Upper lobe of left lung (tissue), 6 donors: ENCODE measurements around the gene CDC42BPG. TPM values are rescaled to one million over a fixed set of nuclear protein-coding genes. Genes with fewer than 3 reads are reported as not detected.
A peak's percentile ranks its signal among the peaks of the same experiment; 100 is the strongest.

Experiments used
- ATAC-seq, 2 donors: fragments of 200-7000 bp; cut with Tn5 transposase; one replicate each; pipeline ENCODE4 v1.9.1; 2022; ENCODE audit warnings: mild to moderate bottlenecking in 2 of 2, moderate library complexity in 2 of 2; ENCODE audit not compliant: low FRiP score in 2 of 2
- DNase-seq, 2 donors: peaks; one replicate each; pipeline ENCODE4 v3.0.0-alpha.2; 2019 to 2020
- H3K27ac ChIP-seq, 4 donors: fragments of 200-600 bp; sonication (generic); one replicate each; pipeline ENCODE4 v1.5.1; 2016 to 2019
- H3K27me3 ChIP-seq, 4 donors: fragments of 200-600 bp; sonication (generic); one replicate each; pipeline ENCODE4 v1.5.1; 2017 to 2019
- H3K36me3 ChIP-seq, 4 donors: fragments of 200-600 bp; sonication (generic); one replicate each; pipeline ENCODE4 v1.5.1; 2016 to 2019
- H3K4me1 ChIP-seq, 4 donors: fragments of 200-600 bp; sonication (generic); one replicate each; pipeline ENCODE4 v1.5.1; 2018 to 2019
- H3K4me3 ChIP-seq, 4 donors: fragments of 200-600 bp; sonication (generic); one replicate each; pipeline ENCODE4 v1.5.1; 2017 to 2019; ENCODE audit warnings: mild to moderate bottlenecking in 2 of 4, moderate library complexity in 1 of 4
- H3K9me3 ChIP-seq, 4 donors: fragments of 200-600 bp; sonication (generic); one replicate each; pipeline ENCODE4 v1.5.1; 2018 to 2019
- CTCF ChIP-seq, 6 experiments: fragments of 450-650 bp in 4 of 6; fragments of 200-600 bp in 2 of 6; sonication (generic) in 2 of 6; IDR thresholded peaks; one replicate each; pipeline ENCODE4 v1.5.1; 2016 to 2019; ENCODE audit warnings: antibody characterized with exemption in 6 of 6
- EP300 ChIP-seq, 4 donors: sonication (generic); formaldehyde crosslinking; IDR thresholded peaks; one replicate each; pipeline ENCODE4 v1.5.1; 2017; ENCODE audit warnings: antibody characterized with exemption in 4 of 4, control low read depth in 2 of 4
- POLR2A ChIP-seq, 4 donors: fragments of 450-650 bp; IDR thresholded peaks; one replicate each; pipeline ENCODE4 v1.5.1; 2016 to 2017; ENCODE audit warnings: antibody characterized with exemption in 4 of 4, mild to moderate bottlenecking in 2 of 4
- POLR2AphosphoS5 ChIP-seq, 2 donors: sonication (generic); formaldehyde crosslinking; IDR thresholded peaks; one replicate each; pipeline ENCODE4 v1.5.1; 2017; ENCODE audit warnings: antibody characterized with exemption in 2 of 2
- WGBS, 2 donors: methylation state at CpG; one replicate each; pipeline ENCODE4 v1.1.5; 2017 to 2018; 5-methylcytosine and 5-hydroxymethylcytosine counted together
- total RNA-seq, 6 donors: library from RNA; depleted of rRNA in 4 of 6; stranded (reverse); fragments of >200 nt in 4 of 6; gene quantifications; one replicate each; pipeline versions ENCODE4 v1.1.0 to v1.2.1, GENCODE V29; 2016 to 2021
- donor health status: DM: no; HTN: no; CAD: no; lungs with moderate emphysema.
- donor health status: DM: no; HTN: yes; CAD: no; lungs with severe emphysema.

The CDC42BPG gene
- total RNA-seq, 6 donors from 2014 or later, result 21.6 to 62.4 (median 26.0) TPM

DNA sequence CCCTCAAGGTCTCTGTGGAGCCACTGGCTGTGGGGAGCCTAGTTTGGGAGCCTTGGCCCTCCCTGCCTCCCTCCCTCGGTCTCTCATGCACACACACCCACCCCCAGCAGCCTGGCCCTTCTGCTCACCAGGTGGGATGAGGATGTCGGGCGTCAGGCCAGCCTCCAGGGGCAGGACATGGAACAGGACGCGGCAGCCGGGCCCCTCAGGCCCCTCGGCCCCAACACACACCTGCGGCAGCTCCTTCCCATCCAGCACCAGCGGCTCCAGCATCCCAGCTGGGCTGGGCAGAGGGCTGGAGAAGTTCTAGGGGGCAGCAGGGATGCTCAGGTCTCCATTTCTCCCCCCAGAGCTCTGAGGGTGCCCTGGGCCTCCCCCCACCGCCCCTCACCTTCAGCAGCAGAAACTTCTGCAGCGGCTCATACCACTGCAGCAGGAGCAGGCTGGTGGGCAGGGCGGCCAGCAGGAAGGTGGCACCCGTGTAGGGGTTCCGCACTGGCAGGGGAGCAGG lies 52.6 kb downstream of the CDC42BPG start:
- no peak overlapping the region for H3K4me3 ChIP-seq
- H3K27me3 ChIP-seq, result no peaks in the 10 kb centered on the region
- 94 to 97% methylated on average over 8 to 9 of the region's 14 CpGs for WGBS, 2 donors
- peaks cover 0 to 23% (median 7%) of the 10 kb centered on the region in 4 donors for H3K4me1 ChIP-seq
- peak overlapping the region in 1 of 4 donors; percentile 65 for H3K27ac ChIP-seq
- no peaks in the 10 kb centered on the region for H3K9me3 ChIP-seq
- ATAC-seq, result no peak
- TF ChIP-seq CTCF (IDR thresholded peaks at IDR 0.05) (no peak), POLR2A (IDR thresholded peaks at IDR 0.05) (no peak), EP300 (IDR thresholded peaks at IDR 0.05) (no peak), POLR2AphosphoS5 (IDR thresholded peaks at IDR 0.05) (no peak)
- DNase-seq, result peak in 1 of 2 donors; percentile 64
- H3K36me3 ChIP-seq, result peaks cover 0 to 64% (median 39%) of the 10 kb centered on the region in 4 donors

DNA sequence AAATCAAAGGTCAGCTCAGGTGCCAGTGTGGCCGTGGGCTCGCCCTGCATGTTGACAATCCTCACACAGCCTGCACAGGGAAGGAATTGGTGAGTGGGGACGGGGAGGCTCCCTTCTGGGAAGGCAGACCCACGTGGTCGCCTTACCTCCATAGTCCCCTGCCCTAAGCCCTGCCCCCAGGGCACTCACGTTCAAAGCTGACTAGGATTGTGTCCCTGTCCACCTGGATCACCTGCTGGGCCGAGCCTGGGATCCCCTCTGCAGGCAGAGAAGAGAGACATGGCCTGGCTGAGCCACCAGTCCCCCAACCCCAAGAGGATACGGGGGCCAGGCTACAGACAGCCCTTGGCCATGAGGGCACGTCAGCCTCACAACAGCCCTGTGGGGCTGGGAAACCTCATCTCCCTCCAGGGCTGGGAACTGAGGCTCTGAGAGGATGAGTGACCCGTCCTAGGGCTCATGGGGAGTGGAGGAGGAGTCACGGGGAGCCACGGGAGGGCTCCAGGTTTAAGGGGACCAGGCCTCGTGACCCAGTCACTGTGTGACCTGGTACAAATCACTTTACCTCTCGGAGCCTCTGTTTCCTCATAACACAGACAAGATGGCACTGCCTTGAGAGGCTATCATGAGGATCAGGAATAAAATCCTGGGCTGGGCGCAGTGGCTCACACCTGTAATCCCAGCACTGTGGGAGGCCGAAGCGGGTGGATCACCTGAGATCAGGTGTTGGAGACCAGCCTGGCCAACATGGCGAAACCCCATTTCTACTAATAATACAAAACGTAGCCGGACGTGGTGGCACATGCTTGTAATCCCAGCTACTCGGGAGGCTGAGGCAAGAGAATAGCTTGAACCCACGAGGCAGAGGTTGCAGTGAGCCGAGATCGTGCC lies 54.0 kb downstream of the CDC42BPG start:
- no peak for TF ChIP-seq EP300 (IDR thresholded peaks at IDR 0.05)
- no peak for TF ChIP-seq CTCF (IDR thresholded peaks at IDR 0.05)
- no peak for TF ChIP-seq POLR2A (IDR thresholded peaks at IDR 0.05)
- TF ChIP-seq POLR2AphosphoS5 (IDR thresholded peaks at IDR 0.05), result no peak
- no peak overlapping the region for H3K27ac ChIP-seq
- ATAC-seq (no peak), DNase-seq (no peak)
- H3K36me3 ChIP-seq, result peaks cover 0 to 52% (median 30%) of the 10 kb centered on the region in 4 donors
- no peaks in the 10 kb centered on the region for H3K27me3 ChIP-seq
- no peaks in the 10 kb centered on the region for H3K9me3 ChIP-seq
- H3K4me3 ChIP-seq, result no peak overlapping the region
- WGBS, 2 donors, result 91 to 95% methylated on average over 16 to 25 of the region's 25 CpGs
- peaks cover 0 to 15% (median 5%) of the 10 kb centered on the region in 4 donors for H3K4me1 ChIP-seq

DNA sequence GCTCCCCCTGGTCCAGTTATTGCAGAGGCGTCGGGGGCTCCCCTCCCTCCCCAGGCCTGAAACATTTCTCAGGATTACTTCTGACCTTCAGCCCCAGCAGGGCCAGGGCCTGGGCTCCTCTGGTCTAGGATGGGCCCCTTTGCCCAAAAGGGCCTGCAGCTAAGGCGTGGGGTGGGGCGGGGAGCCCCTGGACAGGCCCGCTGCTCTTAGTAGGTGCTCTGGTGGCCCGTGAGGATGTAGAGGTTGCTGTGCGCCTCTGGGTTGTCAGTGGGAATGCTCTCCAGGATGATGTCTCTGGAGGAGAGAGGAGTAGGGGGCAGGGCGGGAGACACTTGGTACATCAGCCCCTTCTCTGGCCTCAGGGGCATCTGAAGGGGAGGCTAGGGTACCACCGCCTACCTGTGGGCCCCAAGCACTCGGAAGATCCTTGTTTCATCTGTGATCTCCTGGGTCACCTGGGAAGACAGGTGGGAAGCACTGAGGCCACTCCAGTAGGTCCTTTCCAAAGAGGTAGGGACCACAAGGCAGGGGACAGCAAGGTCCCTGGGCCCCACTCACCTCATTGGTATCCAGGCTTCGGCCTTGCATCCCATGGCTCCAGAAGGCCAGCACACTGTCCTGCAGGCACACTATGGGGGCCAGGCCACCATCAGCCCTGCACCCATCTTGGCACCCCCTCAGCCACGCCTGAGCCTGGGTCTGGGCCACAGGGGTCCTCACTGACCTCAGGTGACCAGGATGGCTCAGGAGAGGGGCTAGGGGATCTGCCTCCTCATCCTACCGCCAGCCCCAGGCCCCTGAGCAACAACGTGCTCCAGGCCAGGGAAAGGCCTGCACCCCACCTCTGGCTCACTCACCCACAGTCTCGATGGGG lies 54.9 kb downstream of the CDC42BPG start:
- H3K27me3 ChIP-seq, result no peaks in the 10 kb centered on the region
- ATAC-seq, result no peak
- TF ChIP-seq POLR2AphosphoS5 (IDR thresholded peaks at IDR 0.05) (no peak), EP300 (IDR thresholded peaks at IDR 0.05) (no peak), POLR2A (IDR thresholded peaks at IDR 0.05) (no peak), CTCF (IDR thresholded peaks at IDR 0.05) (no peak)
- peaks cover 0 to 48% (median 30%) of the 10 kb centered on the region in 4 donors for H3K36me3 ChIP-seq
- no peak overlapping the region for H3K27ac ChIP-seq
- WGBS, 2 donors, result 82 to 93% methylated on average over 3 to 14 of the region's 15 CpGs
- H3K4me1 ChIP-seq, result peaks cover 0 to 15% (median 5%) of the 10 kb centered on the region in 4 donors
- DNase-seq, result peak in 1 of 2 donors; percentile 39
- no peaks in the 10 kb centered on the region for H3K9me3 ChIP-seq
- no peak overlapping the region for H3K4me3 ChIP-seq

- no peaks in the 10 kb centered on the region for H3K27me3 ChIP-seq
- no peak for TF ChIP-seq CTCF (IDR thresholded peaks at IDR 0.05)
- peaks cover 0 to 48% (median 30%) of the 10 kb centered on the region in 4 donors for H3K36me3 ChIP-seq
- H3K9me3 ChIP-seq, result no peaks in the 10 kb centered on the region
- DNase-seq (no peak), ATAC-seq (no peak)
- WGBS, 2 donors, result 78 to 92% methylated on average over 5 to 9 of the region's 9 CpGs
- H3K4me3 ChIP-seq, result no peak overlapping the region
- H3K4me1 ChIP-seq, result peaks cover 0 to 11% (median 5%) of the 10 kb centered on the region in 4 donors
- peak overlapping the region in 3 of 4 donors; percentile 33 to 61 (median 42) for H3K27ac ChIP-seq
These were observed 55.9 kb downstream of the CDC42BPG start for GRCh38 chr11:64788321-64789215.
